Endometrial microvascular endothelial cells (primary cell): ENCODE data around the gene XRCC4. TPM values are rescaled to one million over a fixed set of nuclear protein-coding genes. Genes with fewer than 3 reads are reported as not detected.

Experiments used
- in situ Hi-C: cut with HindIII; loops from 2 replicates; pipeline ENCODE4 v1.10.0; 2017; ENCODE audit warnings: low sequenced_read_pairs, low pct_unique_long_range_greater_than_20kb; ENCODE audit errors: inconsistent ontology term
- total RNA-seq: library from RNA; depleted of rRNA; stranded (reverse); fragments of >200 nt; gene quantifications from one replicate; pipeline ENCODE4 v1.2.3, GENCODE V29; 2015; ENCODE audit errors: inconsistent ontology term

The XRCC4 gene
- total RNA-seq, 1 donor from 2014 or later = 9.8 TPM

GRCh38 chr5:83157163-83157562 is 79.8 kb downstream of the XRCC4 start:
- in situ Hi-C loops = no loop called here

GRCh38 chr5:83162601-83163000 is 85.3 kb downstream of the XRCC4 start:
- in situ Hi-C loops = no loop called here

GRCh38 chr5:83167538-83167937 is 90.2 kb downstream of the XRCC4 start:
- in situ Hi-C loops = no loop called here

GRCh38 chr5:83169571-83170337 is 92.4 kb downstream of the XRCC4 start:
- in situ Hi-C loops = no loop called here

GRCh38 chr5:83172011-83172410 is 94.7 kb downstream of the XRCC4 start:
- in situ Hi-C loops = no loop called here

GRCh38 chr5:83172655-83173054 is 95.3 kb downstream of the XRCC4 start:
- in situ Hi-C loops = no loop called here

- in situ Hi-C loops = no loop called here
Observed at GRCh38 chr5:83173826-83174225, 96.5 kb downstream of the XRCC4 start.

GRCh38 chr5:83177803-83178202 is 100.5 kb downstream of the XRCC4 start:
- in situ Hi-C loops = no loop called here

GRCh38 chr5:83179966-83180365 is 102.6 kb downstream of the XRCC4 start:
- in situ Hi-C loops = no loop called here

- in situ Hi-C loops = no loop called here
Observed at GRCh38 chr5:83184534-83184933, 107.2 kb downstream of the XRCC4 start.

- in situ Hi-C loops = no loop called here
Observed at GRCh38 chr5:83192947-83193346, 115.6 kb downstream of the XRCC4 start.

GRCh38 chr5:83197326-83197967 is 120.1 kb downstream of the XRCC4 start:
- in situ Hi-C loops = no loop called here

- in situ Hi-C loops = no loop called here
Observed at GRCh38 chr5:83199126-83199525, 121.8 kb downstream of the XRCC4 start.

- in situ Hi-C loops = no loop called here
Observed at GRCh38 chr5:83204651-83205050, 127.3 kb downstream of the XRCC4 start.

GRCh38 chr5:83209963-83210362 is 132.6 kb downstream of the XRCC4 start:
- in situ Hi-C loops = no loop called here

GRCh38 chr5:83219077-83219476 is 141.7 kb downstream of the XRCC4 start:
- in situ Hi-C loops = no loop called here

- in situ Hi-C loops = no loop called here
Observed at GRCh38 chr5:83219495-83219894, 142.1 kb downstream of the XRCC4 start.

- in situ Hi-C loops = no loop called here
Observed at GRCh38 chr5:83220331-83220730, 143.0 kb downstream of the XRCC4 start.

- in situ Hi-C loops = no loop called here
Observed at GRCh38 chr5:83222906-83223305, 145.6 kb downstream of the XRCC4 start.

GRCh38 chr5:83227611-83228010 is 150.3 kb downstream of the XRCC4 start:
- in situ Hi-C loops = no loop called here
